K562 (cell line): ENCODE measurements around the gene TRIM38. TPM values are rescaled to one million over a fixed set of nuclear protein-coding genes. Genes with fewer than 3 reads are reported as not detected.

Source experiments
- DPF2 ChIP-seq: fragments of 450-650 bp; IDR thresholded peaks from 2 replicates; pipeline ENCODE4 v1.6.1; 2016
- ELK1 ChIP-seq: sonication (generic); formaldehyde crosslinking; IDR thresholded peaks from 2 replicates; pipeline ENCODE4 v1.8.1; 2022; ENCODE audit warnings: missing genetic modification reagents
- EZH2 ChIP-seq: IDR thresholded peaks from 2 replicates; pipeline ENCODE4 v1.6.1; 2012; ENCODE audit warnings: low read depth, mild to moderate bottlenecking, inconsistent platforms, low read length, borderline replicate concordance
- HBP1 ChIP-seq: fragments of 450-650 bp; formaldehyde crosslinking; IDR thresholded peaks from 2 replicates; pipeline ENCODE4 v1.4.0; 2022; ENCODE audit warnings: missing genetic modification characterization
- HDAC6 ChIP-seq: IDR thresholded peaks from 2 replicates; pipeline ENCODE4 v1.6.1; 2012; ENCODE audit warnings: low read depth, mild to moderate bottlenecking, control low read depth, inconsistent platforms, low read length, moderate library complexity
- JUN ChIP-seq, 2 experiments: sonication (generic) in 1 of 2; formaldehyde crosslinking in 1 of 2; IDR thresholded peaks; 2 replicates each; pipeline versions ENCODE4 v1.6.1 to v1.8.0; 2012 to 2022; ENCODE audit warnings: borderline replicate concordance in 2 of 2, mild to moderate bottlenecking in 2 of 2, improper control_type of control experiment in 1 of 2, low read depth in 1 of 2, low read length in 1 of 2, missing genetic modification reagents in 1 of 2
- NFRKB ChIP-seq: fragments of 450-650 bp; IDR thresholded peaks from 2 replicates; pipeline ENCODE4 v1.6.1; 2016; ENCODE audit warnings: low read depth
- NR1H2 ChIP-seq: sonication (generic); formaldehyde crosslinking; IDR thresholded peaks from 2 replicates; pipeline ENCODE4 v1.4.0; 2020; ENCODE audit warnings: mild to moderate bottlenecking, missing genetic modification reagents
- PHF8 ChIP-seq: fragments of 200-600 bp; sonication (generic); IDR thresholded peaks from 2 replicates; pipeline ENCODE4 v1.6.1; 2012; ENCODE audit warnings: mixed run types, mild to moderate bottlenecking, inconsistent platforms, low read length, moderate library complexity, borderline replicate concordance
- SMAD4 ChIP-seq: fragments of 250-450 bp; sonication (Bioruptor Pico); conservative IDR thresholded peaks from 2 replicates; pipeline ENCODE4 v1.8.0; 2021; ENCODE audit warnings: inconsistent platforms, mild to moderate bottlenecking, moderate library complexity
- SP1 ChIP-seq: sonication (generic); formaldehyde crosslinking; IDR thresholded peaks from 2 replicates; pipeline ENCODE4 v1.8.1; 2022; ENCODE audit warnings: mild to moderate bottlenecking, missing genetic modification reagents
- TAF7 ChIP-seq: fragments of 450-650 bp; IDR thresholded peaks from 2 replicates; pipeline ENCODE4 v1.6.1; 2016; ENCODE audit warnings: missing genetic modification characterization, missing compliant biosample characterization
- WHSC1 ChIP-seq: IDR thresholded peaks from one replicate; pipeline ENCODE4 v1.6.1; 2012; ENCODE audit warnings: low read length, control low read depth, inconsistent platforms
- ZBTB49 ChIP-seq: sonication (generic); formaldehyde crosslinking; IDR thresholded peaks from 2 replicates; pipeline ENCODE4 v1.8.0; 2022; ENCODE audit warnings: missing genetic modification reagents, mild to moderate bottlenecking, borderline replicate concordance
- ZFP30 ChIP-seq: fragments of 250-450 bp; sonication (Bioruptor Pico); IDR thresholded peaks from 2 replicates; pipeline ENCODE4 v1.8.0; 2022; ENCODE audit warnings: moderate library complexity, mild to moderate bottlenecking, inconsistent platforms, borderline replicate concordance
- ZFPM2 ChIP-seq: fragments of 250-450 bp; sonication (Bioruptor Pico); IDR thresholded peaks from 2 replicates; pipeline ENCODE4 v1.5.1; 2022; ENCODE audit warnings: mild to moderate bottlenecking
- ZNF431 ChIP-seq: sonication (generic); formaldehyde crosslinking; IDR thresholded peaks from 2 replicates; pipeline ENCODE4 v1.8.0; 2022; ENCODE audit warnings: mild to moderate bottlenecking, missing genetic modification reagents
- ZNF551 ChIP-seq: fragments of 250-450 bp; sonication (Bioruptor Pico); IDR thresholded peaks from 2 replicates; pipeline ENCODE4 v1.5.0; 2021; ENCODE audit warnings: mild to moderate bottlenecking, moderate library complexity
- ZNF707 ChIP-seq: fragments of 250-450 bp; sonication (Bioruptor Pico); conservative IDR thresholded peaks from 2 replicates; pipeline ENCODE4 v1.8.0; 2022; ENCODE audit warnings: inconsistent platforms, mild to moderate bottlenecking, moderate library complexity
- ZNF778 ChIP-seq: fragments of 450-650 bp; formaldehyde crosslinking; IDR thresholded peaks from 2 replicates; pipeline ENCODE4 v1.4.0; 2020; ENCODE audit warnings: mild to moderate bottlenecking, moderate library complexity
- polyA plus RNA-seq, 8 experiments: library from polyadenylated mRNA; depleted of rRNA in 4 of 8; stranded (reverse) in 5 of 8; unstranded in 3 of 8; fragments of >200 nt; fragmentation: Nextera tagmentation in 2 of 8; fragmentation: Illumina TruSeq in 1 of 8; extraction: Ambion mirVana in 2 of 8; extraction: Trizol in 1 of 8; gene quantifications; 2 replicates each; pipeline versions ENCODE4 v1.2.1 to v1.2.3, GENCODE V29; 2011 to 2014; ENCODE audit warnings: inconsistent platforms in 1 of 8, missing spikeins in 1 of 8
- total RNA-seq, 7 experiments: library from RNA; depleted of rRNA in 6 of 7; stranded (reverse); fragments of >200 nt in 6 of 7; fragmentation: Illumina TruSeq in 2 of 7; extraction: Trizol in 2 of 7; gene quantifications; 2 replicates each; pipeline versions ENCODE4 v1.2.1 to v1.2.3, GENCODE V29; 2011 to 2021; ENCODE audit warnings: low replicate concordance in 1 of 7

The TRIM38 gene
- total and polyA plus RNA-seq, 9 of the 15 experiments (the other 6 are each of a cell fraction or from before 2014, with no cell fraction given): 1.7 to 6.7 (median 6.3) TPM

- TF ChIP-seq ELK1 (CRISPR knock-in tag) (no peak), ZNF431 (CRISPR knock-in tag) (no peak), ZNF778 (no peak), ZNF551 (CRISPR knock-in tag) (no peak), ZFPM2 (CRISPR knock-in tag) (no peak), JUN (IDR thresholded peaks at IDR 0.05; ENCODE audit: borderline replicate concordance, low read depth, low read length) (no peak), JUN (CRISPR knock-in tag; IDR thresholded peaks at IDR 0.05; ENCODE audit: borderline replicate concordance) (no peak), EZH2 (no peak), ZBTB49 (no peak), TAF7 (tag) (peak; percentile 59), PHF8 (peak; percentile 50; the same call in 1 of the 2 replicates), DPF2 (no peak), HDAC6 (no peak), NFRKB (0 out of 2 replicates have a peak, but pooled peaks have one; percentile 78), HBP1 (CRISPR knock-in tag) (0 out of 2 replicates have a peak, but pooled peaks have one; percentile 7), SMAD4 (CRISPR knock-in tag) (no peak; the same call in 1 of the 2 replicates), ZNF707 (CRISPR knock-in tag) (no peak), WHSC1 (no peak), ZFP30 (CRISPR knock-in tag) (no peak), SP1 (CRISPR knock-in tag) (peak; percentile 81), NR1H2 (CRISPR knock-in tag) (peak; percentile 88)
Measured at GRCh38 chr6:26020329-26021000, 57.9 kb downstream of the TRIM38 start (continued).
